NCI-H2196 treated with DMSO at 0.1 percent for 48 hours (cell line): ENCODE measurements around the gene TMEM258.

Experiments used
- DNase-seq: peaks from one replicate; lab custom pipeline; 2025; ENCODE audit not compliant: unreplicated experiment; lab: John Stamatoyannopoulos, UW

The TMEM258 gene

GRCh38 chr11:61792310-61793082 lies at the start of gene TMEM258, which contains the start of gene FEN1:
TMEM258 (minus strand) TSS chr11:61792599; CDS start chr11:61792558, 41 bp downstream.
FEN1 (plus strand) TSS chr11:61792911; CDS start chr11:61795362, 2,451 bp downstream.
- DNase-seq, result peak; percentile 92

- DNase-seq, result no peak
Measured at GRCh38 chr11:61841636-61842527, 49.5 kb upstream of the TMEM258 start.

GRCh38 chr11:61840371-61840770 lies 48.0 kb upstream of the TMEM258 start:
- DNase-seq, result no peak

- DNase-seq, result no peak
Measured at GRCh38 chr11:61839742-61840141, 47.3 kb upstream of the TMEM258 start.

GRCh38 chr11:61838921-61839320 lies 46.5 kb upstream of the TMEM258 start:
- no peak for DNase-seq

GRCh38 chr11:61838501-61838900 lies 46.1 kb upstream of the TMEM258 start:
- DNase-seq, result no peak

GRCh38 chr11:61837411-61838005 lies 45.1 kb upstream of the TMEM258 start:
- no peak for DNase-seq

- no peak for DNase-seq
Measured at GRCh38 chr11:61836193-61836592, 43.8 kb upstream of the TMEM258 start.

- DNase-seq, result peak; percentile 56
Measured at GRCh38 chr11:61834278-61835048, 42.1 kb upstream of the TMEM258 start.

GRCh38 chr11:61833926-61834277 lies 41.5 kb upstream of the TMEM258 start:
- DNase-seq, result no peak

GRCh38 chr11:61833471-61833870 lies 41.1 kb upstream of the TMEM258 start:
- DNase-seq, result peak; percentile 43

GRCh38 chr11:61832754-61833153 lies 40.4 kb upstream of the TMEM258 start:
- DNase-seq, result peak; percentile 38

- DNase-seq, result no peak
Measured at GRCh38 chr11:61832207-61832606, 39.8 kb upstream of the TMEM258 start.

GRCh38 chr11:61830237-61831105 lies 38.1 kb upstream of the TMEM258 start:
- no peak for DNase-seq

- no peak for DNase-seq
Measured at GRCh38 chr11:61829806-61830205, 37.4 kb upstream of the TMEM258 start.

- no peak for DNase-seq
Measured at GRCh38 chr11:61828629-61829407, 36.4 kb upstream of the TMEM258 start.

GRCh38 chr11:61828379-61828628 lies 35.9 kb upstream of the TMEM258 start:
- DNase-seq, result no peak

GRCh38 chr11:61827571-61828378 lies 35.4 kb upstream of the TMEM258 start, which contains the start of gene FADS2:
FADS2 (plus strand) TSS chr11:61828300; CDS start chr11:61828391, 91 bp downstream.
- peak; percentile 86 for DNase-seq
